GM12878 (cell line): ENCODE measurements around the gene FOXP4. TPM values are rescaled to one million over a fixed set of nuclear protein-coding genes. Genes with fewer than 3 reads are reported as not detected.

Source experiments
- ATAC-seq: fragments of 200-7000 bp; cut with Tn5 transposase; 3 replicates; pipeline ENCODE4 v1.9.1; 2020; ENCODE audit warnings: mild to moderate bottlenecking, moderate library complexity
- BruUV-seq: library from RNA; stranded (reverse); fragments of 400-500 nt; replicated peaks from 2 replicates; lab custom pipeline; 2021; lab: Mats Ljungman, UMichigan
- CTCF ChIA-PET: fragments of 300-600 bp; sonication (Branson Sonifier 250); formaldehyde crosslinking; extraction: SDS; loops from one replicate; lab custom pipeline; 2021; ENCODE audit warnings: inconsistent platforms; lab: Yijun Ruan, JAX
- POLR2A ChIA-PET: fragments of 350-600 bp; formaldehyde crosslinking; extraction: SDS; loops from one replicate; lab custom pipeline; 2021; ENCODE audit warnings: inconsistent platforms; lab: Charles Lee
- RAD21 ChIA-PET: fragments of 300-600 bp; sonication (Branson Sonifier 250); formaldehyde crosslinking; loops from one replicate; lab custom pipeline; 2023; ENCODE audit warnings: antibody characterized with exemption; ENCODE audit not compliant: unreplicated experiment; lab: Charles Lee
- SMC1A ChIA-PET: fragments of 300-600 bp; sonication (Branson Sonifier 250); formaldehyde crosslinking; loops from one replicate; lab custom pipeline; 2023; ENCODE audit not compliant: unreplicated experiment, uncharacterized antibody; lab: Charles Lee
- DNase-seq: peaks from one replicate; pipeline ENCODE4 v3.0.0-alpha.2; 2011; ENCODE audit warnings: low read depth, low spot score
- FAIRE-seq: peaks from 3 replicates; lab custom pipeline; 2011; peaks lifted over from hg19 to GRCh38; lab: Jason Lieb, UNC
- H2AFZ ChIP-seq: 2 replicates; pipeline ENCODE4 v1.6.0; 2011; ENCODE audit warnings: low read depth, low read length, control low read depth; ENCODE audit not compliant: control insufficient read depth
- H3K27ac ChIP-seq: 2 replicates; pipeline ENCODE4 v1.5.1; 2011; ENCODE audit warnings: control low read depth; ENCODE audit not compliant: control insufficient read depth, insufficient read depth
- H3K27me3 ChIP-seq, 2 experiments: replicated peaks in 1 of 2; 2 replicates each; pipeline versions ENCODE4 v1.6.0 to v1.6.1; 2011; ENCODE audit warnings: low read length in 1 of 2; ENCODE audit not compliant: control insufficient read depth in 2 of 2, insufficient read depth in 2 of 2
- H3K36me3 ChIP-seq, 2 experiments: 2 replicates each; pipeline ENCODE4 v1.5.1; 2011; ENCODE audit warnings: low read length in 1 of 2; ENCODE audit not compliant: control insufficient read depth in 2 of 2, insufficient read depth in 2 of 2
- H3K4me1 ChIP-seq: 2 replicates; pipeline ENCODE4 v1.6.1; 2011; ENCODE audit warnings: mild to moderate bottlenecking, low read length, moderate library complexity, mixed read lengths; ENCODE audit not compliant: control insufficient read depth, insufficient read depth
- H3K4me2 ChIP-seq: 2 replicates; pipeline ENCODE4 v1.6.0; 2011; ENCODE audit warnings: control low read depth; ENCODE audit not compliant: control insufficient read depth, insufficient read depth
- H3K4me3 ChIP-seq: fragments of 200-600 bp; sonication (generic); 2 replicates; pipeline ENCODE4 v1.5.1; 2016
- H3K79me2 ChIP-seq: 2 replicates; pipeline ENCODE4 v1.6.0; 2011; ENCODE audit warnings: low read length; ENCODE audit not compliant: control insufficient read depth, insufficient read depth
- H3K9ac ChIP-seq: 2 replicates; pipeline ENCODE4 v1.8.0; 2011; ENCODE audit warnings: low read length, control low read depth, mixed read lengths; ENCODE audit not compliant: control insufficient read depth, insufficient read depth
- H3K9me3 ChIP-seq: replicated peaks from 3 replicates; pipeline ENCODE4 v1.5.1; 2011; ENCODE audit warnings: mild to moderate bottlenecking, low read length; ENCODE audit not compliant: control insufficient read depth, insufficient read depth
- H4K20me1 ChIP-seq: 2 replicates; pipeline ENCODE4 v1.6.0; 2011; ENCODE audit not compliant: control insufficient read depth, insufficient read depth
- HDGF ChIP-seq: fragments of 450-650 bp; IDR thresholded peaks from 2 replicates; pipeline ENCODE4 v1.6.1; 2016; ENCODE audit warnings: antibody characterized with exemption
- MTA2 ChIP-seq: fragments of 450-650 bp; IDR thresholded peaks from 2 replicates; pipeline ENCODE4 v1.6.1; 2016; ENCODE audit warnings: low read depth, mild to moderate bottlenecking, moderate library complexity
- NFYB ChIP-seq: IDR thresholded peaks from 2 replicates; pipeline ENCODE4 v1.6.1; 2011; ENCODE audit warnings: low read depth, mild to moderate bottlenecking, low read length, improper control_type of control experiment, moderate library complexity; ENCODE audit not compliant: insufficient read depth
- PBX3 ChIP-seq: IDR thresholded peaks from 2 replicates; pipeline ENCODE4 v1.6.1; 2011; ENCODE audit warnings: mild to moderate bottlenecking, low read depth, low read length, moderate library complexity; ENCODE audit not compliant: insufficient replicate concordance
- SMARCA5 ChIP-seq: fragments of 450-650 bp; IDR thresholded peaks from 2 replicates; pipeline ENCODE4 v1.6.1; 2017; ENCODE audit warnings: mild to moderate bottlenecking
- TBL1XR1 ChIP-seq: IDR thresholded peaks from 2 replicates; pipeline ENCODE4 v1.6.1; 2012; ENCODE audit warnings: low read depth, low read length, improper control_type of control experiment
- WGBS: methylation state at CpG from one replicate; pipeline ENCODE4 v1.1.6; 2016; ENCODE audit warnings: low lambda C conversion rate; ENCODE audit not compliant: insufficient replicate concordance, insufficient coverage; ENCODE audit errors: missing lambda C conversion rate; 5-methylcytosine and 5-hydroxymethylcytosine counted together
- in situ Hi-C: fragments of 300-500 bp; cut with MboI; formaldehyde crosslinking; loops from 9 replicates; pipeline ENCODE4 v1.14.3; 2018; ENCODE audit warnings: mixed read lengths
- intact Hi-C: fragments of 100-400 bp; cut with micrococcal nuclease; formaldehyde crosslinking; loops from one replicate; pipeline ENCODE4 v1.14.2; 2022; ENCODE audit not compliant: unreplicated experiment
- polyA plus RNA-seq, 11 experiments: library from polyadenylated mRNA; depleted of rRNA in 4 of 11; unstranded in 6 of 11; stranded (reverse) in 5 of 11; fragments of >200 nt; fragmentation: Nextera tagmentation in 4 of 11; fragmentation: Illumina TruSeq in 1 of 11; extraction: Ambion mirVana in 4 of 11; extraction: Trizol in 1 of 11; gene quantifications; 1 replicate in 1 of 11; 2 replicates in 10 of 11; pipeline versions ENCODE4 v1.2.1 to v1.2.3, GENCODE V29; 2011 to 2016; ENCODE audit warnings: inconsistent platforms in 2 of 11, missing spikeins in 2 of 11, low read depth in 1 of 11
- total RNA-seq, 4 experiments: library from RNA; depleted of rRNA in 3 of 4; stranded (reverse); fragments of >200 nt in 3 of 4; fragmentation: Illumina TruSeq in 1 of 4; extraction: Trizol in 1 of 4; gene quantifications; 2 replicates each; pipeline versions ENCODE4 v1.2.1 to v1.2.3, GENCODE V29; 2013 to 2021

The FOXP4 gene
- total and polyA plus RNA-seq, 10 of the 15 experiments (the other 5 are each of a cell fraction or from before 2014, with no cell fraction given): 0.31 to 46.1 (median 2.3) TPM

GRCh38 chr6:41641352-41641925 is 95.3 kb downstream of the FOXP4 start:
- no peak for FAIRE-seq
- DNase-seq: no peak
- no peak overlapping the region for H2AFZ ChIP-seq
- no peak overlapping the region for H3K4me2 ChIP-seq
- ChIA-PET SMC1A (no interaction called here), CTCF (interaction anchor here (0.7 to 1.3 kb wide), 2 partner anchors 39 to 42 kb away, joined by 3 to 4 read pairs; no protein-coding TSS in a partner anchor), RAD21 (no interaction called here), POLR2A (no interaction called here)
- no peaks in the 10 kb centered on the region for H3K9me3 ChIP-seq
- no peak overlapping the region for H3K4me3 ChIP-seq
- H3K27me3 ChIP-seq: peaks cover 8 to 11% of the 10 kb centered on the region in 2 experiments
- no peaks in the 10 kb centered on the region for H4K20me1 ChIP-seq
- TF ChIP-seq SMARCA5: no peak
- no peak for TF ChIP-seq PBX3
- no peak for TF ChIP-seq MTA2
- TF ChIP-seq HDGF: no peak
- no peak for TF ChIP-seq NFYB
- no peak for TF ChIP-seq TBL1XR1
- no peaks in the 10 kb centered on the region for H3K36me3 ChIP-seq
- in situ Hi-C loops (no loop called here), intact Hi-C loops (no loop called here)
- no peak overlapping the region for H3K9ac ChIP-seq
- H3K79me2 ChIP-seq: no peaks in the 10 kb centered on the region
- no peaks in the 10 kb centered on the region for H3K4me1 ChIP-seq
- no peak for ATAC-seq
- 44% methylated on average over 9 of the region's 9 CpGs for WGBS
- BruUV-seq: no TSS peak
- no peak overlapping the region for H3K27ac ChIP-seq
